HG02798 (cell line): ENCODE measurements around the gene ARRDC4.

Experiments
- ATAC-seq: cut with Tn5 transposase; IDR thresholded peaks from one replicate; pipeline ENCODE4 v1.9.1; 2021; ENCODE audit warnings: mild to moderate bottlenecking; ENCODE audit not compliant: unreplicated experiment, poor library complexity

ARRDC4 gene

GRCh38 chr15:97995192-97995591, 34.7 kb downstream of the ARRDC4 start:
- ATAC-seq, result no peak

GRCh38 chr15:97995881-97996603, 35.5 kb downstream of the ARRDC4 start:
- no peak for ATAC-seq

- ATAC-seq, result no peak
Observed at GRCh38 chr15:97998307-97999071, 38.0 kb downstream of the ARRDC4 start.

- no peak for ATAC-seq
Observed at GRCh38 chr15:98000249-98001203, 40.0 kb downstream of the ARRDC4 start.

- no peak for ATAC-seq
Observed at GRCh38 chr15:98001663-98002194, 41.2 kb downstream of the ARRDC4 start.

GRCh38 chr15:98002419-98002818, 41.9 kb downstream of the ARRDC4 start:
- ATAC-seq, result no peak

GRCh38 chr15:98002866-98003265, 42.4 kb downstream of the ARRDC4 start:
- ATAC-seq, result no peak

GRCh38 chr15:98003518-98003917, 43.0 kb downstream of the ARRDC4 start:
- no peak for ATAC-seq

- no peak for ATAC-seq
Observed at GRCh38 chr15:98003996-98004395, 43.5 kb downstream of the ARRDC4 start.

- ATAC-seq, result no peak
Observed at GRCh38 chr15:98005659-98006058, 45.2 kb downstream of the ARRDC4 start.

GRCh38 chr15:98009169-98009568, 48.7 kb downstream of the ARRDC4 start:
- ATAC-seq, result no peak

GRCh38 chr15:98009971-98010370, 49.5 kb downstream of the ARRDC4 start:
- ATAC-seq, result no peak

- ATAC-seq, result no peak
Observed at GRCh38 chr15:98012354-98012753, 51.9 kb downstream of the ARRDC4 start.

GRCh38 chr15:98013631-98014030, 53.1 kb downstream of the ARRDC4 start:
- ATAC-seq, result no peak

GRCh38 chr15:98017150-98017964, 56.9 kb downstream of the ARRDC4 start:
- no peak for ATAC-seq

GRCh38 chr15:98018761-98019351, 58.4 kb downstream of the ARRDC4 start:
- ATAC-seq, result no peak
